ENCODE measurements around the gene RBM5.

DNA sequence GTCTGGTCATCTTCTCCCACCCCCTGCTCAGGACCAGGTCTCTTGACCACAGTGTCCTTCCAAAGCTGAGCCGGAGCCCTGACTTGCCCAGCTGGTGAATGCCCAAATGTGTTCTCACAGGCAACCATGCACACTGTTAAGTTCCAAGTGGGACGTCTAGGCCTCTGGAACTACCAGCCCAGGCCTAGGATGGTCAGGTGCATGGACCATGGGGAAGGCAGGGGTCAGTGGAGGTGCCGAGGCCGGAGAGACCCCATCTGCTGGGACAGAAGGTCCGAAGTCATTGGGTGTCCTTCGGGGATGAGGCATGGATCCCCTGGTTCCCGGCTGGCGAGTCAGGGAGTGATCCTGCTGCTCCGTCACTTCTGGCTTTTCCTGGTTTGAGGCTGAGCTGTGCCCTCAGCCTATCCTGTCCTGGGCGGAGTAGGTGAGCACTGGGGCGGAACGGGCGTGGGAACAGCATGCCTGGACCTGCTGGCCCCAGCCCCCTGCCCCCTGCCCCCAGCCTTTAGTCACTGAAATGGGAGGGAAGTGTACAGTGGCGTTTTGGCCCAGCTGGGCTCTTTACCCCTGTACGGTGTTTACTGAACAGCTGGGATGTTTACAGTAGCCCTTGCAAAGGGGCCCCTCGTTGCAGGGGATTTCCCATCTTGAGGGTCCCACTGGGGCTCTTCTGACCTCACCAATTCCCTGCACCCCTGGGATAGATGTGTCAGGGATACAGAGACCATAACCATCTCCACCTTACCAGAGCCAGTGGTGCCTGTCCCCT is 78.5 kb downstream of the RBM5 start:
- TF ChIP-seq, protein P1, sequence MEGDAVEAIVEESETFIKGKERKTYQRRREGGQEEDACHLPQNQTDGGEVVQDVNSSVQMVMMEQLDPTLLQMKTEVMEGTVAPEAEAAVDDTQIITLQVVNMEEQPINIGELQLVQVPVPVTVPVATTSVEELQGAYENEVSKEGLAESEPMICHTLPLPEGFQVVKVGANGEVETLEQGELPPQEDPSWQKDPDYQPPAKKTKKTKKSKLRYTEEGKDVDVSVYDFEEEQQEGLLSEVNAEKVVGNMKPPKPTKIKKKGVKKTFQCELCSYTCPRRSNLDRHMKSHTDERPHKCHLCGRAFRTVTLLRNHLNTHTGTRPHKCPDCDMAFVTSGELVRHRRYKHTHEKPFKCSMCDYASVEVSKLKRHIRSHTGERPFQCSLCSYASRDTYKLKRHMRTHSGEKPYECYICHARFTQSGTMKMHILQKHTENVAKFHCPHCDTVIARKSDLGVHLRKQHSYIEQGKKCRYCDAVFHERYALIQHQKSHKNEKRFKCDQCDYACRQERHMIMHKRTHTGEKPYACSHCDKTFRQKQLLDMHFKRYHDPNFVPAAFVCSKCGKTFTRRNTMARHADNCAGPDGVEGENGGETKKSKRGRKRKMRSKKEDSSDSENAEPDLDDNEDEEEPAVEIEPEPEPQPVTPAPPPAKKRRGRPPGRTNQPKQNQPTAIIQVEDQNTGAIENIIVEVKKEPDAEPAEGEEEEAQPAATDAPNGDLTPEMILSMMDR (IDR thresholded peaks at IDR 0.05): no peak
- no peak for TF ChIP-seq EZH2phosphoT487 (IDR thresholded peaks at IDR 0.05)

Data from neural progenitor cell (in vitro differentiated cells).